Adrenal gland (tissue), 5 donors: ENCODE results near the gene SLC25A43.

Experiments
- POLR2A ChIP-seq, 2 donors: fragments of 450-650 bp; IDR thresholded peaks; one replicate each; pipeline ENCODE4 v1.6.1; 2017; ENCODE audit warnings: antibody characterized with exemption in 2 of 2, mild to moderate bottlenecking in 2 of 2, moderate library complexity in 1 of 2
- TF ChIP-seq, protein P1 (sequence below), 6 experiments: fragments of 450-650 bp in 4 of 6; fragments of 200-600 bp in 2 of 6; sonication (generic) in 1 of 6; IDR thresholded peaks; 1 replicate in 5 of 6; 2 replicates in 1 of 6; pipeline versions ENCODE4 v1.5.1 to v1.8.0; 2016 to 2021; ENCODE audit warnings: antibody characterized with exemption in 6 of 6, mild to moderate bottlenecking in 2 of 6, moderate library complexity in 1 of 6
- donor health status: DM: no; HTN: no; CAD: no.

DNA sequence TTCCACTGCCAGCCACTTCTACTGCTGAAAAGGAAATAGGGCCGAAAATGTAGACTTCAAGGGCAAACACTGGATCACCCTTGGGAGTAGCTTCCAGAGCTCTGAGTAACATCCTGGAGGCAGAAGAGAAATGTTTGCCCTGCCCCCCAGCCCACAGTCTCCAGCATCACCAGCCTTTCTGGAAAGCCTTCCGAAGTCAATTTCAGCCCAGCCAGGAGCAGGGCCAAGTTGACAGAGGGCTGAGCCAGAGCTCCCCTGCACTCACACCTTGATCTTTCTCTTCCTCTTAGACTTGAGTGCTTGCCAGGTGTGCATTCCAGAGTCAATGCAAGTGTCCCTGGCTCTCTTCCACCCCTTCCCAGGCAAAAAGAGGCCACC lies 104.3 kb downstream of the SLC25A43 start:
- TF ChIP-seq, protein P1, sequence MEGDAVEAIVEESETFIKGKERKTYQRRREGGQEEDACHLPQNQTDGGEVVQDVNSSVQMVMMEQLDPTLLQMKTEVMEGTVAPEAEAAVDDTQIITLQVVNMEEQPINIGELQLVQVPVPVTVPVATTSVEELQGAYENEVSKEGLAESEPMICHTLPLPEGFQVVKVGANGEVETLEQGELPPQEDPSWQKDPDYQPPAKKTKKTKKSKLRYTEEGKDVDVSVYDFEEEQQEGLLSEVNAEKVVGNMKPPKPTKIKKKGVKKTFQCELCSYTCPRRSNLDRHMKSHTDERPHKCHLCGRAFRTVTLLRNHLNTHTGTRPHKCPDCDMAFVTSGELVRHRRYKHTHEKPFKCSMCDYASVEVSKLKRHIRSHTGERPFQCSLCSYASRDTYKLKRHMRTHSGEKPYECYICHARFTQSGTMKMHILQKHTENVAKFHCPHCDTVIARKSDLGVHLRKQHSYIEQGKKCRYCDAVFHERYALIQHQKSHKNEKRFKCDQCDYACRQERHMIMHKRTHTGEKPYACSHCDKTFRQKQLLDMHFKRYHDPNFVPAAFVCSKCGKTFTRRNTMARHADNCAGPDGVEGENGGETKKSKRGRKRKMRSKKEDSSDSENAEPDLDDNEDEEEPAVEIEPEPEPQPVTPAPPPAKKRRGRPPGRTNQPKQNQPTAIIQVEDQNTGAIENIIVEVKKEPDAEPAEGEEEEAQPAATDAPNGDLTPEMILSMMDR (IDR thresholded peaks at IDR 0.05) = no peak
- TF ChIP-seq POLR2A (IDR thresholded peaks at IDR 0.05) = no peak
